Stimulated activated naive B cell treated with anti-CD40 and anti-IgM and Interleukin-4, amounts not matched to agents 10 μg/mL and 1 μg/mL and 100 μg/mL, for 72 hours (primary cell): ENCODE measurements around the gene LRRC32.
"Not testable (repeated sequence)": the region's sequence is repeated elsewhere in the genome, so short reads cannot be mapped to it uniquely, and the experiment has no call there.

Source experiments
- ATAC-seq, 2 donors: fragments of 150-1000 bp; cut with Tn5 transposase; replicated peaks; 2 replicates each; pipeline ENCODE4 v1.10.0; 2021; ENCODE audit warnings: moderate library complexity in 1 of 2
- DNase-seq: peaks from one replicate; pipeline ENCODE4 v3.0.0; 2021
- H3K27ac Mint-ChIP-seq: one replicate; pipeline ENCODE4 v1.8.0; 2022; ENCODE audit warnings: mild to moderate bottlenecking, mixed read lengths
- H3K27me3 Mint-ChIP-seq, 2 donors: one replicate each; pipeline ENCODE4 v1.8.0; 2022; ENCODE audit warnings: mixed read lengths in 2 of 2
- H3K36me3 Mint-ChIP-seq, 2 donors: one replicate each; pipeline ENCODE4 v1.8.0; 2022; ENCODE audit warnings: mixed read lengths in 2 of 2, mild to moderate bottlenecking in 1 of 2
- H3K4me1 Mint-ChIP-seq, 2 donors: one replicate each; pipeline ENCODE4 v1.8.0; 2022; ENCODE audit warnings: mixed read lengths in 2 of 2, mild to moderate bottlenecking in 1 of 2
- H3K4me3 Mint-ChIP-seq, 2 donors: one replicate each; pipeline ENCODE4 v1.8.0; 2022; ENCODE audit warnings: mild to moderate bottlenecking in 2 of 2, mixed read lengths in 2 of 2, moderate library complexity in 1 of 2
- H3K9me3 Mint-ChIP-seq, 2 donors: one replicate each; pipeline ENCODE4 v1.8.0; 2022; ENCODE audit warnings: mixed read lengths in 2 of 2, mild to moderate bottlenecking in 1 of 2

LRRC32 gene

DNA sequence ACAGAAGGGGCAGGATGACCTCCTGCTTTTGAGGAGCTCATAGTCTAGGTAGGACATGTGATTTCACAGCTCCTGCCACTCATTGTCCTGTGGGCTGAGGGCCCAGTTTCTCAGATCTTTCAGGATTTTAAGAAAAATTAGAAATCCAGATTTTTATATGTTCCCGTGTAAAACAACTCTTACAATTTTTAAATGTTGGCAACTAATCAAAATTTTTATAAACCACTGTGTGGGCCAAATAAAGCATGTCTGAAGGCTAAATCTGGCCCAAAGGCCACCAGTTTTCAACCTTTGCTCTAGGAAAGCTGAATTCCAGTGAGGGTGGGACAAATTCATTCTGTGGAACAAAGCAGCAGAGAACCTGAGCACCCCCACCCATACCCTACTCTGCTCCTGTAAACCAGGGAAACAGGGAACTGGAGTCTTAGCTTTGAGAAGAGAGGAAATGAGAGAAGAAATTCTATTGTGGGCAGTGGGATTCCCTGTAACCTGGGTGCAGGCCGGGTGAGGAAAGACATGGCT lies 20.6 kb downstream of the LRRC32 start:
- Mint-ChIP-seq H3K4me3 (no peak overlapping the region), H3K9me3 (peaks cover 6 to 12% of the 10 kb centered on the region in 2 donors), H3K4me1 (peaks cover 11 to 22% of the 10 kb centered on the region in 2 donors), H3K27me3 (no peaks in the 10 kb centered on the region), H3K27ac (no peak overlapping the region), H3K36me3 (peaks cover 14 to 24% of the 10 kb centered on the region in 2 donors)
- ATAC-seq (no peak), DNase-seq (no peak)

DNA sequence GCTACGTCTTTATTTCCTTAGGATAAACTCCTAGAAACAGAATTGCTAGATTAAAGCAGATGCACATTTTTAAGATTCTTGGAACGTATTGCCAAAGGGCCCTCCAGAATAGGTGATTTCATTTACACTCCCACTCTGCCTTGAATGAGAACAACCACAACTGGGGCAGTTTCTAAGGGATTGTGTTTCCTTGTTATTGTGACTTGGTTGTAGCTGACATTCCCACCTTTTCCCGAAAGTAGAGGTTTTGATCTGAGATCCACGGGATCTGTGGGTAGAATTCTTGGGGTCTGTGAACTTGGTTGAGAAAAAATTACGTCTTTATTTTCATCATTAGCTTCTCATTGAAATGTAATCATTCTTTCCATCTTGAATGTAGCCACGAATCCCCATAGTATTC lies 21.5 kb downstream of the LRRC32 start:
- H3K9me3 Mint-ChIP-seq, result peaks cover 6 to 12% of the 10 kb centered on the region in 2 donors
- DNase-seq (no peak), ATAC-seq (no peak)
- no peak overlapping the region for H3K4me3 Mint-ChIP-seq
- H3K27ac Mint-ChIP-seq, result no peak overlapping the region
- peaks cover 0 to 3% of the 10 kb centered on the region in 2 donors for H3K27me3 Mint-ChIP-seq
- peaks cover 8 to 17% of the 10 kb centered on the region in 2 donors for H3K36me3 Mint-ChIP-seq
- peaks cover 10 to 23% of the 10 kb centered on the region in 2 donors for H3K4me1 Mint-ChIP-seq

GRCh38 chr11:76648061-76648460 lies 22.5 kb downstream of the LRRC32 start:
- peaks cover 6 to 12% of the 10 kb centered on the region in 2 donors for H3K9me3 Mint-ChIP-seq
- H3K4me1 Mint-ChIP-seq, result peaks cover 9 to 23% of the 10 kb centered on the region in 2 donors
- H3K4me3 Mint-ChIP-seq, result no peak overlapping the region
- no peak overlapping the region for H3K27ac Mint-ChIP-seq
- H3K27me3 Mint-ChIP-seq, result peaks cover 0 to 3% of the 10 kb centered on the region in 2 donors
- peaks cover 0 to 7% of the 10 kb centered on the region in 2 donors for H3K36me3 Mint-ChIP-seq
- ATAC-seq (no peak), DNase-seq (no peak)

GRCh38 chr11:76646882-76647534 lies 23.5 kb downstream of the LRRC32 start:
- Mint-ChIP-seq H3K27me3 (peaks cover 0 to 3% of the 10 kb centered on the region in 2 donors), H3K4me3 (no peak overlapping the region), H3K27ac (no peak overlapping the region)

DNA sequence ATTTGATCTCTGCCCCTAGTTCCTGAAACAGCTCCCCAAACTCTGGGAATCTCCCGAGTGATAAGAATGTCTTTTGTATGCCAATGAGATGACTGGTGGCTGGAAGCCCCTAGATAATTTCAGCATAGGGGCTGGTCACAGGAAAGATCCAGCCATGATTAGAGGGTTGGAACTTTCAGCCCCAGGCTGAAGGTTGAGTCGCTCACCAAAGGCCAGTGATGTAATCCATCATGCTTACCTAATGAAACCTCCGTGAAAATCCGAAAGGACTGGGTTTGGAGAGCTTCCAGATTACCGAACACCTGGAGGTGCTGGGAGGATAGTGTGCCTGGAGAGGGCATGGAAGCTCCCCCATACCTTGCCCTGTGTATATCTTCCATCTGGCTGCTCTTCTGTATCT lies 26.0 kb downstream of the LRRC32 start:
- Mint-ChIP-seq H3K36me3 (peaks cover 0 to 6% of the 10 kb centered on the region in 2 donors), H3K27me3 (peaks cover 0 to 3% of the 10 kb centered on the region in 2 donors), H3K9me3 (peaks cover 6 to 12% of the 10 kb centered on the region in 2 donors), H3K4me3 (no peak overlapping the region), H3K4me1 (peaks cover 30 to 48% of the 10 kb centered on the region in 2 donors), H3K27ac (peak overlapping the region; percentile 39)
- no peak for DNase-seq
- no peak for ATAC-seq

More at GRCh38 chr11:76646882-76647534, 23.5 kb downstream of the LRRC32 start:
- Mint-ChIP-seq H3K36me3 (peaks cover 0 to 7% of the 10 kb centered on the region in 2 donors), H3K4me1 (peaks cover 18 to 34% of the 10 kb centered on the region in 2 donors), H3K9me3 (peaks cover 6 to 12% of the 10 kb centered on the region in 2 donors)
- no peak for ATAC-seq
- no peak for DNase-seq

DNA sequence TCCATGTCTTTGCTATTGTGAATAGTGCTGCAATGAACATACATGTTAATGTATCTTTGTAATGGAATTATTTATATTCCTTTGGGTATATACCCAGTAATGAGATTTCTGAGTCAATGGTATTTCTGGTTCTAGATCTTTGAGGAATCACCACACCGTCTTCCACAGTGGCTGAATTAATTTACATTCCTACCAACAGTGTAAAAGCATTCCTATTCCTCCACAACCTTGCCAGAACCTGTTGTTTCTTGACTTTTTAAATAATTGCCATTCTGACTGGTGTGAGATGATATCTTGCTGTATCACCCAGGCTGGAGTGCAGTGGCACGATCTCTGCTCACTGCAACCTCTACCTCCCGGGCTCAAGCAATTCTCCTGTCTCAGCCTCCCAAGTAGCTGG lies 26.8 kb downstream of the LRRC32 start:
- H3K4me3 Mint-ChIP-seq, H3K36me3 Mint-ChIP-seq, H3K27me3 Mint-ChIP-seq, DNase-seq, ATAC-seq: not testable (repeated sequence)
- peak overlapping the region; percentile 98 for H3K27ac Mint-ChIP-seq
- H3K9me3 Mint-ChIP-seq, result peaks cover 6 to 12% of the 10 kb centered on the region in 2 donors
- H3K4me1 Mint-ChIP-seq, result peaks cover 39 to 57% of the 10 kb centered on the region in 2 donors

GRCh38 chr11:76642341-76642740 lies 28.2 kb downstream of the LRRC32 start:
- DNase-seq (peak; percentile 76), ATAC-seq (peak; percentile 87)
- H3K36me3 Mint-ChIP-seq, result peaks cover 0 to 6% of the 10 kb centered on the region in 2 donors
- H3K4me3 Mint-ChIP-seq, result peak overlapping the region; percentile 39 to 69
- H3K27ac Mint-ChIP-seq, result peak overlapping the region; percentile 98
- H3K27me3 Mint-ChIP-seq, result peaks cover 0 to 3% of the 10 kb centered on the region in 2 donors
- H3K4me1 Mint-ChIP-seq, result peaks cover 51 to 71% of the 10 kb centered on the region in 2 donors
- H3K9me3 Mint-ChIP-seq, result peaks cover 4 to 11% of the 10 kb centered on the region in 2 donors

DNA sequence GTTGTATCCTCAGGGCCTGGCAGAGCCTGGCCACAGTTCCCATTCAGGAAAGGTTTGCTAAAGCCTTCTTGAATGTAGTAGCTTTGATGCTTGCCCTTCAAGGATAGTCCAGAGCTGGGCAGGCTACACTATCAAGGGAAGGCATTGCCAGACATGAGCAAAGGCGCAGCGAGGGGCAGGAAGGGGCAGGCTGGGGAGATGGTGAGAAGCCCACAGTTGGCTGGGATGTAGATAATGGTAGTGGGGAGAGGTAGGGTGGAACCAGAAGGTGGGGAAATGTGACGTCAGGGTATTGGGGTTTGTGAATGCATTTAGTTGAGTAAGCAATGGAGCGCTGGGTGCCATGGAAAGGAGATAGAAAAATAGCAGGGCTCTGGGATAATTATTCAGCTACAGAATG lies 28.6 kb downstream of the LRRC32 start:
- DNase-seq, result no peak
- peaks cover 3 to 7% of the 10 kb centered on the region in 2 donors for H3K9me3 Mint-ChIP-seq
- peaks cover 0 to 3% of the 10 kb centered on the region in 2 donors for H3K27me3 Mint-ChIP-seq
- H3K4me3 Mint-ChIP-seq, result peak overlapping the region; percentile 39 to 69
- peak overlapping the region; percentile 98 for H3K27ac Mint-ChIP-seq
- ATAC-seq, result no peak
- H3K4me1 Mint-ChIP-seq, result peaks cover 55 to 75% of the 10 kb centered on the region in 2 donors
- peaks cover 0 to 6% of the 10 kb centered on the region in 2 donors for H3K36me3 Mint-ChIP-seq

DNA sequence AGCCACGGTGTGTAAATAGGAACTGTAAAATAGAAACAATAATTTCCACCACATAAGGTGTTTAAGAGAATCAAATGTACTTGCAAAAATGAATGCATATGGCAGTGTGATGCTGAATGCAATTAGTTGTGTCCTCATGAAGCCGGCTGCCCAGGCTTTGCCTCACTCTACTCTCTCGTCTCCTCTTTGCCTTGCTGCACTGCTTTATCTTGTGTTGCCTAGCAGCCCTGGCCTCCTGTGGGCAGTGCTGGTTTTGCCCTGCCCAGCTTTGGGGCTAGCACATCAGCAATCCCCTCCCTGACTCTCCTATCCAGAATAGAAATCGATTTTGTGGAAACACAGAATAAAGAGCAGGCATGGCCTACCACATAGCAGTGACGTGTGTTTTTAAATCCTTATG lies 30.0 kb downstream of the LRRC32 start:
- peaks cover 0 to 6% of the 10 kb centered on the region in 2 donors for H3K36me3 Mint-ChIP-seq
- no peak overlapping the region for H3K4me3 Mint-ChIP-seq
- ATAC-seq, result no peak
- no peak for DNase-seq
- peaks cover 0 to 3% of the 10 kb centered on the region in 2 donors for H3K27me3 Mint-ChIP-seq
- H3K27ac Mint-ChIP-seq, result peak overlapping the region; percentile 98
- no peaks in the 10 kb centered on the region for H3K9me3 Mint-ChIP-seq
- H3K4me1 Mint-ChIP-seq, result peaks cover 66 to 89% of the 10 kb centered on the region in 2 donors

DNA sequence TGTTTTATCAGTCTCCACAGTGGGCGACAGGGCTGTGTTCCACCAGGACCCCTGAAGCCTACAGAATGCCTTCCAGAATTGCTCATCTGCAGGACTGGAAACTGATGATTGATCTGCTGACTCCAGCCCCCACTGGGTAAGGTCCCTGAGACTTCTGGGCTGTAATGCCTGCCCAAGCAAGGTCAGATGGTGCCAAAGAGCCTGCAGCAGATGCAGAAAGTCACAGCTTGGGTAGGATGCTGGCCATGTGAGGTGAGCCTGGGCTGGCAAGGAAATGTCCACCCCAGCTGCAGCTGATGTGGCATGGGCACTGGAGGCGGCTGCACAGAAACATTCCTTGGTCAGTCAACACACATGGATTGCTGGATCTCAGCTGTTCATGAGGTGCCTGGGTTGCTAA lies 30.9 kb downstream of the LRRC32 start:
- ATAC-seq, result no peak
- Mint-ChIP-seq H3K4me1 (peaks cover 72 to 96% of the 10 kb centered on the region in 2 donors), H3K4me3 (no peak overlapping the region), H3K9me3 (no peaks in the 10 kb centered on the region), H3K27me3 (peaks cover 0 to 3% of the 10 kb centered on the region in 2 donors), H3K36me3 (peaks cover 0 to 6% of the 10 kb centered on the region in 2 donors), H3K27ac (no peak overlapping the region)
- DNase-seq, result no peak

DNA sequence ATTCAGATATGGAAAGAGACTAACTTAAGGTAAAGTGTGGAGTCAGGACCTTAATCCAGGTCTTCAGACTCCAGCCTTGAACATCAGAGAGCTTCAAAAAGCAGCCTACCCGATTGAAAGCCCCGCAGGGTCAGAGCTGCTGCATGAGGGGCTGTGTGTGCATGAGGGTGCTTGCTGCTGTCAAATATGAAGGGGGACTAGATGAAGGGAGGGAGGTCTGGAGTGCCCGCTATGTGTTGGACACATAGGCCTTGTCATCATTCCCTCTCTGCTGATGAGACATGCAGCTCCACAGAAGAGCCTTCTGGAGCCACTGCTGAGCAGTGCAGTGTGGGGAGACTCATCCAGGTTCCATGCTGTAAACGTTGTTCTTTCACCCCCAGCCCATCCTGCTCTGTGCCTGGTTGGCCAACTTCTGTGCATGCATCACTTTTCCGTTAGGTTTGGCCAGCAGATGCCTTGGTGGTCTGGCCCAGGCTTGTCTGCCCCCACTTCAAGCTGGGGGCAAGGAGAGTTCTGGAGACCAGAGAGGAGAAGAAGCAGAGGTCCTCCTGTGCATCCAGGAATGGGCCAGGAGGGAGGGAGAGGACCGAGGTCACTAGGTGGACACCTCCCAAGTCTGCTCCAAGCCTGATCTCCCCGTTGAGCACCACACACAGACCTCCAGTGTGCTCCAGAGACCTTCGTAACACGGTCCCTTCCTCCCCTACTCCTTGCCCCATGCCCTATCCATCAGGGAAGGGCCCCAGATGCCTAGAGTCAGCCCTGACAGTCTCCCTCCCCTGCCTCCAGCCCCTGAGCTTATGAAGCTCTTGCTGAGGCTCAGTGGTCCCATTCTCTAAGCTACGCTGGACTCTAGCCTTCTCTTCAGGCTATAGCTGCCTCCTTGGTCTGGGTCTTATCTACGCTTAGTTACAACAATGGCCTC lies 32.0 kb downstream of the LRRC32 start:
- peaks cover 77 to 96% of the 10 kb centered on the region in 2 donors for H3K4me1 Mint-ChIP-seq
- no peak for DNase-seq
- H3K36me3 Mint-ChIP-seq, result peaks cover 0 to 6% of the 10 kb centered on the region in 2 donors
- peak overlapping the region; percentile 99 for H3K27ac Mint-ChIP-seq
- H3K27me3 Mint-ChIP-seq, result no peaks in the 10 kb centered on the region
- no peaks in the 10 kb centered on the region for H3K9me3 Mint-ChIP-seq
- ATAC-seq, result no peak
- no peak overlapping the region for H3K4me3 Mint-ChIP-seq

GRCh38 chr11:76637491-76638269 lies 32.9 kb downstream of the LRRC32 start:
- Mint-ChIP-seq H3K4me1 (peaks cover 70 to 89% of the 10 kb centered on the region in 2 donors), H3K4me3 (peak overlapping the region; percentile 73 to 74), H3K27ac (peak overlapping the region; percentile 99), H3K36me3 (peaks cover 0 to 6% of the 10 kb centered on the region in 2 donors), H3K27me3 (no peaks in the 10 kb centered on the region), H3K9me3 (no peaks in the 10 kb centered on the region)
- peak; percentile 80 for DNase-seq
- ATAC-seq, result peak; percentile 86 to 89

- peak overlapping the region in 1 of 2 donors; percentile 5 for H3K4me3 Mint-ChIP-seq
- ATAC-seq (no peak), DNase-seq (no peak)
- peaks cover 66 to 89% of the 10 kb centered on the region in 2 donors for H3K4me1 Mint-ChIP-seq
- H3K9me3 Mint-ChIP-seq, result no peaks in the 10 kb centered on the region
- no peaks in the 10 kb centered on the region for H3K27me3 Mint-ChIP-seq
- H3K36me3 Mint-ChIP-seq, result peaks cover 0 to 6% of the 10 kb centered on the region in 2 donors
- H3K27ac Mint-ChIP-seq, result peak overlapping the region; percentile 99
Observed at GRCh38 chr11:76636826-76637460, 33.6 kb downstream of the LRRC32 start.
